NCI-H1694 treated with DMSO at 0.1 percent for 48 hours (cell line): ENCODE results near the gene PRR7.

Experiments used
- DNase-seq: peaks from one replicate; lab custom pipeline; 2025; lab: John Stamatoyannopoulos, UW

PRR7 gene

GRCh38 chr5:177469750-177470525, 23.3 kb downstream of the PRR7 start:
- DNase-seq: no peak

GRCh38 chr5:177470759-177471536, 24.3 kb downstream of the PRR7 start:
- no peak for DNase-seq

- DNase-seq: no peak
Measured at GRCh38 chr5:177471610-177472356, 25.2 kb downstream of the PRR7 start.

GRCh38 chr5:177472460-177473442, 26.1 kb downstream of the PRR7 start:
- no peak for DNase-seq

GRCh38 chr5:177473443-177474001, 26.9 kb downstream of the PRR7 start, which contains the start of gene DBN1:
DBN1 (minus strand) TSS chr5:177473634; CDS start chr5:177473521, 113 bp downstream.
- DNase-seq: peak; percentile 24

GRCh38 chr5:177474002-177474476, 27.4 kb downstream of the PRR7 start:
- no peak for DNase-seq

GRCh38 chr5:177474846-177475562, 28.4 kb downstream of the PRR7 start:
- no peak for DNase-seq

GRCh38 chr5:177475563-177476427, 29.2 kb downstream of the PRR7 start:
- no peak for DNase-seq

- no peak for DNase-seq
Measured at GRCh38 chr5:177476531-177477233, 30.1 kb downstream of the PRR7 start.

- DNase-seq: no peak
Measured at GRCh38 chr5:177477701-177478477, 31.3 kb downstream of the PRR7 start.

GRCh38 chr5:177478711-177479646, 32.4 kb downstream of the PRR7 start:
- no peak for DNase-seq

- no peak for DNase-seq
Measured at GRCh38 chr5:177479774-177480173, 33.2 kb downstream of the PRR7 start.

GRCh38 chr5:177482359-177482795, 35.8 kb downstream of the PRR7 start:
- DNase-seq: no peak

GRCh38 chr5:177483042-177483441, 36.4 kb downstream of the PRR7 start:
- no peak for DNase-seq

- no peak for DNase-seq
Measured at GRCh38 chr5:177483994-177484901, 37.6 kb downstream of the PRR7 start.
